Mononuclear cell (primary cell): Measurements from ENCODE around the gene ATXN10. TPM values are rescaled to one million over a fixed set of nuclear protein-coding genes. Genes with fewer than 3 reads are reported as not detected.

ENCODE experiments used
- H3K27me3 ChIP-seq: 2 replicates; pipeline ENCODE4 v1.6.0; 2011; ENCODE audit warnings: low read length, control low read depth; ENCODE audit not compliant: insufficient read depth
- H3K4me1 ChIP-seq: 2 replicates; pipeline ENCODE4 v1.5.1; 2011; ENCODE audit warnings: mild to moderate bottlenecking, low read length, control low read depth; ENCODE audit not compliant: insufficient read depth
- H3K4me3 ChIP-seq: 2 replicates; pipeline ENCODE4 v1.5.1; 2011; ENCODE audit warnings: mild to moderate bottlenecking, low read length, moderate library complexity
- H3K9me3 ChIP-seq: 2 replicates; pipeline ENCODE4 v1.5.1; 2011; ENCODE audit warnings: low read depth, mild to moderate bottlenecking, control low read depth, low read length
- total RNA-seq: library from RNA; depleted of rRNA; stranded (reverse); fragments of >200 nt; gene quantifications from one replicate; pipeline ENCODE4 v1.2.3, GENCODE V29; 2012

The ATXN10 gene
- total RNA-seq, 1 donor = 67.5 TPM

DNA sequence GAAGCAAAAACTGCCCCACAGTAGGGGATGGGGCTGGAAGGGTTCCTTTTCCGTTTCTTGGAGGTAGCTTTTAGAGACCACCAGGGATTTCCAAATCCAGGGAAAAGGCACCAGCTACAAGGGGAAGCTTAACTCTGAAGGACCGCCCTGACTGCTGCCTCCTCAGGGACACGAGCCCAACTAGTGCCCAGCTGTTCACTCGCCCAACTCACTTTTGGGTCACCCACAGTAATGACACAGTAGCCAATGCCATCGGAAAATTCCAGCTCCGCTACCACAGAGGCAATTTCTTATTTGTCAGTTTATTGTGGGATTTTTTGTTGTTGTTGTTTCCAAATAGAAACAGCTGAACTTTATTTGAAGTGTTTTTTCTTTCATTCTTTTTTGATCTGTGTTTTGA lies 141.3 kb downstream of the ATXN10 start:
- no peaks in the 10 kb centered on the region for H3K9me3 ChIP-seq
- H3K4me3 ChIP-seq = no peak overlapping the region
- H3K4me1 ChIP-seq = no peaks in the 10 kb centered on the region
- no peaks in the 10 kb centered on the region for H3K27me3 ChIP-seq

DNA sequence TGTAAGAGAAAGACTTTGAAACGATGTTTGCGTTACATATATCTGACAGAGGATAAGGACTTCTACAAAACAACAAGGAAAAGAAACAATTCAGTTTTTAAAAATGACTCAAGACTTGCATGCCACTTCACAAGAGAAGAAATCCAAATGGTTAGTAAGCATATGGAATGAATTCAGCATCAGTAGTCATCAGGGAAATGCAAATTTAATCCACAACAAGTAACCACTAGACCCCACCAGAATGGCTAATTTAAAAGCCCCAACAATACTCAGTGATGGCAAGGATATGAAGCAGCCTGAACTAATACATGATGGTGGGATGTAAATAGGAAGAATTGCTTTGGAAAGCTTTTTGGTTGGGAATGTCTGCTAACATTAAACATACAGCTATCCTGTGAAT lies 142.6 kb downstream of the ATXN10 start:
- Histone ChIP-seq H3K4me1 (no peaks in the 10 kb centered on the region), H3K9me3 (no peaks in the 10 kb centered on the region), H3K27me3 (no peaks in the 10 kb centered on the region), H3K4me3 (no peak overlapping the region)

DNA sequence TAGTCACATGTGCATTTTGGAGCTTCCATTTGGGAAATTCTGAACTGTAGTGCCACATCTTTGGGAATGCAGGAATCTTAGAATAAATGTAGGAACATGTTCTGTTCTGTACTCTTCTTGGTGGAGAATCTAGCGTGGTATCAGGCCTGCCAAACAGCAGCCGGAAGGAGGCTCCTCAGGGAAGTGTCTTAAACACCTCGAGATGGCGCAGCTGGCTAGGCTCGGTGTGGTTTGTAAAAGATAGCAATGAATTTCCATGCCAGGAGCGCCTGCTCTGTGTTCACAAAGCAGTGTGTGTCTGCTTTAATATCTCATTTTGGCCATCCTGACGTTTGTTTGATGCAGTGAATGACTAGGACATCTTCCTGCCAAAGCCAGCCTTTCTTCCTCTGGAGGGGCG lies 145.1 kb downstream of the ATXN10 start:
- H3K4me1 ChIP-seq = no peaks in the 10 kb centered on the region
- H3K4me3 ChIP-seq = no peak overlapping the region
- H3K9me3 ChIP-seq = no peaks in the 10 kb centered on the region
- H3K27me3 ChIP-seq = no peaks in the 10 kb centered on the region

DNA sequence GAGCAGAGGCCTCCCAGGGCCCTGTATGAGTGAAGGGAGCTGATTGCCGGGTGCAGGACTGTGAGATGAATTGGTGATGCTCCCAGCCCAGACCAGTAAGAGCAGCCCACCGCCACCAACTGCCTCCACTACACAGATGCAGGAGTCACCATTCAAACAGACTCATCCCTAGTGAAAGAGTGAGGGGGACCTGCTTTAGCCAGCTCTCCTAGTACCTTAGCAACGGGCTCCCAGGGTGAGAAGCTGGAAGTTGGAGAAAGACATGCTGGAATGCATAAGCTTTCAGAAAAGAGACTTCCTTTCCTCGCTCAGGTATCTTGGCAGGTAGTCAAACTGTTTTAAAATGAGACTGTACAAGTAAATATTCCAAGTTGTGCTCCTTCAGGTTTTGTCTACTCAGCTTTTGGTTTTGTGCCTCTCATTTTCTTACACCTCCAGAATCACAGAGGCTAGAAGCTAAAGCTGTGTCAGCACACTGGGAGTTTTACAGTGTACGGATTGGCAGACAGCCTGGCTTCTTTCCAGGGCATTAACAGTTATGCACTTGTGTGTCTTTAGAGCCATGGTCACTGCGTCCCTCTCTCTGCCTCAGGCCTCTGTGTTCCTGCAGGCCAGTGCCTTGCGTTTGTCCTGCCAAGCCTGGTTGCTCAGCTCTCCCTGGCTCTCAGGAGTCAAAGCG lies 146.2 kb downstream of the ATXN10 start:
- Histone ChIP-seq H3K27me3 (no peaks in the 10 kb centered on the region), H3K9me3 (no peaks in the 10 kb centered on the region), H3K4me3 (no peak overlapping the region)

DNA sequence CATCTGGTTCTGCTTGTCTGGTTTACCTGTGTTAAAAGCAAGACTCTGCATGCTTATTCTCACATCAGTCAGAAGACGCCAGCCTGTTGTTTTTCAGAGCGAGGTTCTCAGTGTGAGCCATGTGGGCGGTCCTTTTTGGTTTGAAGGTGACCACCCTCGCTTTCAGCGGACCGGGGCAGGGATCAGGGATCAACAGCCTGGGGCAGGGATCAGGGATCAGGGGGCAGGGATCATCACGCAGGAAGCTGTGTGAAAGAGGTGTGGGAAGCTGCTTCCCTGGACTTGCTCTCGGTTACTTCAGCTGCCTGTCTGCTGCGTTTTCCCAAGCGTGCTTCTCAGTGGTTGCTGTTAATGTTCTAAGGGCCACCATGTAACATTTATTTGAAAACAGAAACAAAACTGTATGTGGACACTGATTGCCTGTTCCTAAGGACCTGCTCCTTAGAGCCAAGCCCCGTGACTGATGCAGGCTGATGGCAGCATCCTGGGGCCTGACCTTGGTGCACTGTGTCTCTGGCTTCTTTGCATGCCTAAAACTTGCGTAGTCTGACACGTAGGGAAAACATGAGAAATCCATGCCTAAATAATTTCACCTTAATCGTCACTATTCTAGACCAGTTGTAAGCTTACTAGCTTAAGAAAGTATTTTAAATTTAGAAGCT lies 146.9 kb downstream of the ATXN10 start:
- Histone ChIP-seq H3K27me3 (no peaks in the 10 kb centered on the region), H3K4me3 (no peak overlapping the region), H3K9me3 (no peaks in the 10 kb centered on the region), H3K4me1 (no peaks in the 10 kb centered on the region)

More for the DNA sequence above, 146.2 kb downstream of the ATXN10 start:
- no peaks in the 10 kb centered on the region for H3K4me1 ChIP-seq

DNA sequence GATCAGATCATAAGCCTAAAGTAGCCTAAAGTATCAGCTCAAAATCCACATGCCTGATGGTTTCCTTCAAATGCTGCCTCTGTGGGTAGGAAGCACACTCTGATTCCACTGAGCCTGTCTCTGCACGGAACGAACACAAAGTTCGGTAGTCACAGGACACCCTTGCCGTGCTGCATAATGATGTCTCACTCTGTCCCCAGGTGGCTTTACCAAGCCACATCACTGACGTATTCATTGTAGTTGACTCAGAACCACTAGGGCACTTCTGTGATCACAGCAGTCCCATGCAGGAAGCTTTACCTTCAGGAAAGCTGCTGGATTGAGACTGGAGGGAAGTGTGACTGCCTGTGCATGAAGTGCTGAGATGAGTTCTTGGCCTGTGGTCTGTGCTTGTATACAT lies 147.7 kb downstream of the ATXN10 start:
- no peaks in the 10 kb centered on the region for H3K9me3 ChIP-seq
- H3K4me1 ChIP-seq = no peaks in the 10 kb centered on the region
- no peak overlapping the region for H3K4me3 ChIP-seq
- H3K27me3 ChIP-seq = no peaks in the 10 kb centered on the region

DNA sequence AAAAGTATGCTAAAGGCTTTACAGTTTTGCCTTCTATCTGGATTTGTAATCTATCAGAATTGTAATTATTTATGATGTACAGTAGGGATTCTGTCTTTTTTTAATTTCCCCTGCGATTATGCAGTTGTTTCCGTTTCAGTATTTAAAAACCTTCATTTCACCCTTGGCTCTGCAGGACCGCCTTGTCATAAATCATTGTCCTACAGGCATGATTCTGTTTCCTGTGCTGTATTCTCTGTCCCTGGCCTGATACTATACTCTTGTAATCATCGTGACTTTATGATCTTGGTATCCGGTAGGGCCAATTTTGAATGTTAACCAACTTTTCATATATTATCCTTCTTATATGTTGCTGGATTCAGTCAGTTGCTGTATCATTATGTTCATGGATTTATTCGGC lies 151.7 kb downstream of the ATXN10 start:
- Histone ChIP-seq H3K9me3 (no peaks in the 10 kb centered on the region), H3K27me3 (no peaks in the 10 kb centered on the region), H3K4me3 (no peak overlapping the region), H3K4me1 (no peaks in the 10 kb centered on the region)

DNA sequence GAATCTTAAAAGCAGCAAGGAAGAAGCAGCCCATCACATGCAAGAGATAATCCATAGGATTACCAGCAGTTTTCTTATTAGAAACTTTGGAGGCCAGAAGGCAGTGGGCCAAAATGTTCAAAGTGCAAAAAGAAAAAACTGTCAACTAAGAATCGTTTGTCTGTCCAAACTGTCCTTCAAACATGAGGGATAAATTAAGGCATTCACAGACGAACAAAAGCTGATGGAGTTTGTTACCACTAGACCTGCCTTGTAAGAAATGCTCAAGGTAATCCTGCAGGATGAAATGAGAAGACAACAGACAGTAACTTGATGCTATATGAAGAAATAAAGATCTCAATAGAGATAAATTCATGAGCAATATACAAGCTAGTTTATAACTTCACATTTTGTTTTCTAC lies 154.9 kb downstream of the ATXN10 start:
- H3K4me3 ChIP-seq = no peak overlapping the region
- no peaks in the 10 kb centered on the region for H3K4me1 ChIP-seq
- H3K27me3 ChIP-seq = no peaks in the 10 kb centered on the region
- H3K9me3 ChIP-seq = no peaks in the 10 kb centered on the region

DNA sequence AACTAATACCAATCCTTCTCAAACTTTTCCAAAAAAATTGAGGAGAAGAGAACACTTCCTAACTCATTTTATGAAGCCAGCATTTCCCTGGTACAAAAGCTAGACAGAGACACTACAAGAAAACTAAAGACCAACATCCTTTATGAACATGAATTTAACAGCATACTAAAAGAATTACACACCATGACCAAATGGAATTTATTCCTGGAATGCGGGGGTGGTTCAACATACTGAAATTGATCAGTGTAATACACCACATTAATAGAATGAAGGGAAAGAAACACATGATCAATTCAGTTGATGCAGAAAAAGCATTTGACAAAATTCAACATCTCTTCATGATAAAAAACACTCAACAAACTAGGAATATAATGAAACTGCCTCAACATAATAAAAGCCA lies 157.2 kb downstream of the ATXN10 start:
- Histone ChIP-seq H3K9me3 (no peaks in the 10 kb centered on the region), H3K4me3 (no peak overlapping the region), H3K4me1 (no peaks in the 10 kb centered on the region), H3K27me3 (no peaks in the 10 kb centered on the region)

DNA sequence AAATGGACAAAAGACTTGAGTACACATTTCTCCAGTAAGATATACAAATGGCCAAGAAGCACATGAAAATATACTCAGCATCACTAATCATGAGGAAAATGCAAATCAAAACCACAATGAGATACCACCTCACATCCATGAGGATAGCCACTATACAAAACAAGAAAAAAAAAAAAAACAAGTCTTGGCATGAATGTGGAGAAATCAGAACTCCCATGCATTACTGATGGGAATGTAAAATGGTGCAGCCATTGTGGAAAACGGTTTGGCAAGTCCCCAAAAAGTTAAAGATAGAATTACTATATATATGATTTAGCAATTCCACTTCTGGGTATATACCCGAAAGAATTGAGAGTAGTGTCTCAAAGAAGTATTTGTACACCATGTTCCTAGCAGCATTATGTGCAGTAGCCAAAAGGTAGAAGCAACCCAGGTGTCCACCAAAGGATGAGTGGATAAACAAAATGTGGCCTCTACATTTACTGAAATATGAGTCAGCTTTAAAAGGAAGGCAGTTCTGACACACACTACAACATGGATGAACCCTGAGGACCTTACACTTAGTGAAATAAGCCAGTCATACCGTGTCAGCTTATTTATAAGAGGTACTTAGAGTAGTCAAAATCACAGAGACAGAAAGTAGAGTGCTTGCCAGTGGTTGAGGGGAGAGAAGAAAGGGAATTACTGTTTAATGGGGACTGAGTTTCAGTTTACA lies 159.1 kb downstream of the ATXN10 start:
- H3K4me1 ChIP-seq = no peaks in the 10 kb centered on the region
- H3K27me3 ChIP-seq = no peaks in the 10 kb centered on the region
- H3K9me3 ChIP-seq = no peaks in the 10 kb centered on the region
- no peak overlapping the region for H3K4me3 ChIP-seq

DNA sequence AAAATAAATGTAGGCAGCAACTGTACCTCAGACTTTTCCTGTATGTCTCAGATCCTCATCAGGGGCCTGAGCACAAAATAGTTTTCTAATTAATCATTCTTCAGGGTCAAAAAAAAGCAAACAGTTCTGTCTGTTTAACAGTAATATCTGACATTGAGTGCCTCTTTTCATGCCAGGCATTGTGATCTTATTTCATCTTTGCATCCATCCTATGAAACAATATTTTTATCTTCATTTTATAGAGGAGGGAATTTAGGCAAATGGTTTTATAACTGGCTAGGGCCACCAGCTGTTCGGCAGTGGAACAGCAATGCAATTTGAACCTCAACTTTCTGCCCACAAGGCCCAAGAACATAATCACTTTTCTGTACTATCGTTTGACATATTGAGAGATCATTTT lies 159.8 kb downstream of the ATXN10 start:
- H3K9me3 ChIP-seq = no peaks in the 10 kb centered on the region
- no peaks in the 10 kb centered on the region for H3K27me3 ChIP-seq
- no peak overlapping the region for H3K4me3 ChIP-seq
- no peaks in the 10 kb centered on the region for H3K4me1 ChIP-seq

DNA sequence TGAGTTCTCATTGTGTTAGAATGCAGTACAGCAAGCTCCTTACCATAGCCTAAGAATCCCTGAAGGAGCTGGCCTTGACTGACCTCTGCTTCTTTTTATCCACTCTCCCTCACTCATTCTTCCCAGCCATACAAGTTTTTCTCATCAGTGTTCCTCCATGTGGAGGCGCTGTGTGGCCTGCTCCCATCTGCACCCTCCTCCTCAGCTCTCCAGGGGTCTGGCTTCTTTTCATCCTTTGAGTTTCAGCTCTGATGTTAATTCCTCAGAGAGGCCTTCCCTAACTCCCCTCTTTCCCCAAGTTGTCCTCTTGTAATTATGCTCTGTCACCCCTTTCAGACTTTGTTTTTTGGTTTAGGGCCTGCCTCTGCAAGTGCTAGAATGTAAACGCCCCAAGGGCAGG lies 160.5 kb downstream of the ATXN10 start:
- H3K4me1 ChIP-seq = no peaks in the 10 kb centered on the region

DNA sequence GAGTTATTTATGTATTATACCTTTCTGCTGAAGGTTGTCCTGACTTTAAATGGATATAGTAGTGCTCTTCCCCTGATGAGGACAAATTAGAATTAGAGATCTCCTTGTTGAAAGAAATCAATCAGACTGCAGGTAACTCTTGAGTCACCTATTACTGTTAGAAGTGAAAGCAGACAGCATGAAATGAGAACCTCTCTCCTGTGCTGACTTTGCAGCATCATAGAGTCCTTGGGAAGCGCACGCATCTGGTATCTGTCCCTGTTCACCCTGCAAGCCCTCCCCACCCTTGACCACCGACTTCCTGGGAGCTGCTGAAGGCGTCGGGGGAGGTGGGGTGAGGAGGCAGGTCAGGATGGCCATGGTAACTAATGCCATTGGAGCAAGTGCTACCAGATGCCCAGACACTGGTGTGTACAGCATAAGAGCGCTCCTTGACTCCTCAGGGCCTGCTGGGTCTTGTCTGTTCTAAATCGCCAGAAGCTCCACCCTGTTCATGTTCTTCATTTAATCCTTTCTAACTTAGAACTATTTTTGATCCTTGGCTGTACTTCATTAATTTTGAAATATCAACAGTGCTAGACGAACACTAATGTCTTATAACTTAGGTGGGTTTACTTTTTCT lies 161.4 kb downstream of the ATXN10 start:
- H3K27me3 ChIP-seq = no peaks in the 10 kb centered on the region
- H3K4me1 ChIP-seq = no peaks in the 10 kb centered on the region
- no peaks in the 10 kb centered on the region for H3K9me3 ChIP-seq
- no peak overlapping the region for H3K4me3 ChIP-seq

More for the DNA sequence above, 160.5 kb downstream of the ATXN10 start:
- Histone ChIP-seq H3K9me3 (no peaks in the 10 kb centered on the region), H3K4me3 (no peak overlapping the region), H3K27me3 (no peaks in the 10 kb centered on the region)

DNA sequence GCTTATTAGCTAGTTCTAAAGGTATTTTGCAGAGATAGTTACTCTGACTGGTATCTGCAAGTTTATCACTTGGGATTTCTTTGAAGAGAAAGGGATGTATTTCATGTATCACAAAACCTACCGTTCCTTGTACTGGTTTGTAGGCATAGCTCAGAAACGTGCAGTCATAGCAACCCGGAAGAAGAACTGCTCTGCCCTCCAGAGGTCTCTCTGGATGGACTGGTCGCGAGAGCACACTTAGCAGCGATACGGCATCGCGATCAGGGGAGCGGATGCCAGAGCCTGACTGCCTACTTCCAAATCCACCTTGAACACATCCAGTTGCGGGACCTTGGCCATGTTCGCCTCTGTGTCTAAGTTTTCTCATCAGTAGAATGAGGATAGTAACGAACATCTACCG lies 162.0 kb downstream of the ATXN10 start:
- no peaks in the 10 kb centered on the region for H3K4me1 ChIP-seq
- no peak overlapping the region for H3K4me3 ChIP-seq
- no peaks in the 10 kb centered on the region for H3K27me3 ChIP-seq
- no peaks in the 10 kb centered on the region for H3K9me3 ChIP-seq

DNA sequence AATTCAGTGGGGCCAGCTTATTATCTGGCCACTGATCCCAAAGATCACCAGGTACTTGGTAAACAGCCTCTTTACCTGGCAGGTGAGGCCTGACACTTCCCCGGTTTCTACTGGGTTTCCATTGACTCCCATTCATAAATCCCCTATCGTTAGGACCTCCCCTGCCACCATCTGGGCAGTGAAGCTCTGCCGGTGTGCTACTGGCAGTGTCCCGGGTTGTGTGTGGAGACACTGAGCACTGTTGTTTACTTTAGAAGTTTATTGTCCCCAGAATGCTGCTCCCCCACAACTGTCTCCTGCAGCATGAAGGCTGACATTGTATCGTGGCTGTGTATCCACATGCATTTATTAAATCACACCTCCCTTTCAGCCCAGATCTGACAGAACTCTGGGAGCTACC lies 162.6 kb downstream of the ATXN10 start:
- Histone ChIP-seq H3K9me3 (no peaks in the 10 kb centered on the region), H3K27me3 (no peaks in the 10 kb centered on the region), H3K4me1 (no peaks in the 10 kb centered on the region), H3K4me3 (no peak overlapping the region)
